Measurements from ENCODE around the gene GRIN3B. TPM values are rescaled to one million over a fixed set of nuclear protein-coding genes. Genes with fewer than 3 reads are reported as not detected.

The GRIN3B gene
- total and polyA plus RNA-seq, 2 of the 8 experiments (the other 6 are each of a cell fraction or from before 2014, with no cell fraction given) = 0.45 to 1.0 TPM

DNA sequence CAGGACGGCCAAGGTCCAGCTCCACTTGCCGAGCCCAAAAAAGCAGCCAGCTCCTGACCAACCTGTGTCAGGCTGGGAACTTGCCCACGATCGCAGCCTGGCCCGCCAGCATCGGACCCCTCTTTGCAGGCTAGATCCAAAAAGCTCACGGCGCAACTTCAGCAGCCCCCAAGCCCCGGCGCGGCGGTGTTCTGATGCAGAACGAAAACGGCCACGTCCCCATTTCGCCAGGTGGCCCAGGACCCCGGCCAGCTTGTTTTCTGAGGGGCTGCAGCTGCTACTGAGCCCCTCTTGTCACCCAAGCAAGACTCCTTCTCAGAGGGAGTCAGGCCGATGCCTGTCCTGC, 19.4 kb downstream of the GRIN3B start (continued):
- TF ChIP-seq KDM4A (IDR thresholded peaks at IDR 0.05; ENCODE audit: low read depth, low read length, severe bottlenecking) = no peak
- no peak for TF ChIP-seq RBBP5 (IDR thresholded peaks at IDR 0.05; ENCODE audit: borderline replicate concordance, low read depth, low read length)

All from H1 (cell line).